Choroid plexus epithelial cell (primary cell): ENCODE measurements around the gene SRRM2.

Experiments used
- DNase-seq: peaks from one replicate; pipeline ENCODE4 v3.0.0-alpha.2; 2010; ENCODE audit warnings: low read depth
- H3K4me3 ChIP-seq: 2 replicates; pipeline ENCODE4 v1.5.1; 2011; ENCODE audit warnings: low read depth, mild to moderate bottlenecking, control low read depth, low read length, moderate library complexity
- TF ChIP-seq, protein P1 (sequence below): conservative IDR thresholded peaks from 2 replicates; pipeline ENCODE4 v1.5.1; 2011; ENCODE audit warnings: low read depth, mild to moderate bottlenecking, control low read depth, inconsistent platforms, low read length, moderate library complexity

The SRRM2 gene

DNA sequence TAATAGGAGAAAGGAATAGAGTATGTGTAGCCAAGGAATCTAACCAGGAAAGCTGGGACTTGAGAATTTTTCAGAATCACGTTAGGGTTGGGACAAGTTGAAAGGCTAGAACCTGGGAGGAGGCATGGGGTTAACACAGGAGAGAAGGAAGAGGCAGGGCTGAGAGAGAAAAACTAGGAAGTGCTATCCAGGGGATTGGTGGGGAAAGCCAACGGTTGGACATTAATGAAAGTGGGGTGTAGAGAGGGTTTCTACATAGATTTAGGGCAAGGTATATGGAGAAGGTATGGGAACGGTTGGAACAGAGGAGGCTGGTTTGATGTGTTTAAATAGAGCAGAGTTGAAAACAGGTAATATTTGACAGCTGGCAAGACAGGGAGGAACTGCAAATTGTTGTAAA is 2.7 kb downstream of the SRRM2 start:
- TF ChIP-seq, protein P1, sequence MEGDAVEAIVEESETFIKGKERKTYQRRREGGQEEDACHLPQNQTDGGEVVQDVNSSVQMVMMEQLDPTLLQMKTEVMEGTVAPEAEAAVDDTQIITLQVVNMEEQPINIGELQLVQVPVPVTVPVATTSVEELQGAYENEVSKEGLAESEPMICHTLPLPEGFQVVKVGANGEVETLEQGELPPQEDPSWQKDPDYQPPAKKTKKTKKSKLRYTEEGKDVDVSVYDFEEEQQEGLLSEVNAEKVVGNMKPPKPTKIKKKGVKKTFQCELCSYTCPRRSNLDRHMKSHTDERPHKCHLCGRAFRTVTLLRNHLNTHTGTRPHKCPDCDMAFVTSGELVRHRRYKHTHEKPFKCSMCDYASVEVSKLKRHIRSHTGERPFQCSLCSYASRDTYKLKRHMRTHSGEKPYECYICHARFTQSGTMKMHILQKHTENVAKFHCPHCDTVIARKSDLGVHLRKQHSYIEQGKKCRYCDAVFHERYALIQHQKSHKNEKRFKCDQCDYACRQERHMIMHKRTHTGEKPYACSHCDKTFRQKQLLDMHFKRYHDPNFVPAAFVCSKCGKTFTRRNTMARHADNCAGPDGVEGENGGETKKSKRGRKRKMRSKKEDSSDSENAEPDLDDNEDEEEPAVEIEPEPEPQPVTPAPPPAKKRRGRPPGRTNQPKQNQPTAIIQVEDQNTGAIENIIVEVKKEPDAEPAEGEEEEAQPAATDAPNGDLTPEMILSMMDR, result no peak
- H3K4me3 ChIP-seq, result peak overlapping the region; percentile 92
- DNase-seq, result no peak

DNA sequence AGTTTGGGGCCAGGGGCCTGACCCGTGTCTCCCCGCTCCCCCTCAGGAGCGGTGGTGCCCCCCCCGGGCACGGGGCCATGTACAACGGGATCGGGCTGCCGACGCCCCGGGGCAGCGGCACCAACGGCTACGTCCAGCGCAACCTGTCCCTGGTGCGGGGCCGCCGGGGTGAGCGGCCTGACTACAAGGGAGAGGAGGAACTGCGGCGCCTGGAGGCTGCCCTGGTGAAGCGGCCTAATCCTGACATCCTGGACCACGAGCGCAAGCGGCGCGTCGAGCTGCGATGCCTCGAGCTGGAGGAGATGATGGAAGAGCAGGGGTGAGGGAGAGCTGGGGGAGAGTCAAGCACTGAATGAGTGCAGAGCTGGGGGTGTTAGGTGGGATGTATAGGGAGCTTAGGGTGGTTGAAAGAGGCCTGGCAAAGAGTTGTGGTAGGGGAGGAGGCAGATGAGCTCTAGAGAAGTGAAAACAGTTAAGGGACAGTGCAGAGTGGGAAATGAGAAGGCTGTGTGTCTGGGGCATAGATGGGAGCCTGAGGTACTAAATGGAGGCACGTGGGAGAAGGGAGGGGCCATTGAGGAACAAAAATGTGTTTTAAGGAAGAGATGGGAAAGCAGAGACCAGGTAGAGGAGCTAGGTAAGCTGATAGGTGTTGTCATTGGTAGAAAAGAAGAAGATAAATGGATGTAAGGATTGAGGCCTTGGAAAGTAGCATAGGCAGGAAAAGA is 4.0 kb downstream of the SRRM2 start:
- no peak overlapping the region for H3K4me3 ChIP-seq
- no peak for DNase-seq
- TF ChIP-seq, protein P1, result no peak

DNA sequence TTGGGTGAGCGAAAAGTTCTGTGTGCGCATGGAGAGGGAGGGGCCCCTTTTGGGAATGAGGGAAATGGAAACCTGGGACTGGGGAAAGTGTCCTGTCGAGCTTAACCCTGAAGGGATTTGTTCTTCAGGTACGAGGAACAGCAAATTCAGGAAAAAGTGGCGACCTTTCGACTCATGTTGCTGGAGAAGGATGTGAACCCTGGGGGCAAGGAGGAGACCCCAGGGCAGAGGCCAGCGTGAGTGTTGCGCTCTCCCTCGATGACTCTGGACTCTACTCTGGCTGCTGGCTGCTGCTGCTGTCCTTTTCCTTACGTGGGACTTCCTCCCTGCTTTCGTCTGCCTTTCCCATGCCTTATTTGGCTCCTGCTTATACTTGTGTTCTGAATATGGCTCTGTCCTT is 4.9 kb downstream of the SRRM2 start:
- no peak overlapping the region for H3K4me3 ChIP-seq
- TF ChIP-seq, protein P1, result no peak
- no peak for DNase-seq

DNA sequence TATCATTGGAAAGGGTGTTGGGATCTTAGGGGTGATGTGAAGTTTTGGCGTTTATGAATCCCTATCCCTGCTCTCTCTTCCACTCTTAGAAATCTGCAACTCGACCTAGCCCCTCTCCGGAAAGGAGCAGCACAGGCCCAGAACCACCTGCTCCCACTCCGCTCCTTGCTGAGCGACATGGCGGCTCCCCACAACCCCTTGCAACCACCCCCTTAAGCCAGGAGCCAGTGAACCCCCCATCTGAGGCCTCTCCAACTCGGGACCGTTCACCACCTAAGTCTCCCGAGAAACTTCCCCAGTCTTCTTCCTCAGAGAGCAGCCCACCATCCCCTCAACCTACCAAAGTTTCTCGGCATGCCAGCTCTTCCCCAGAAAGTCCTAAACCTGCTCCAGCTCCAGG is 9.0 kb downstream of the SRRM2 start:
- no peak overlapping the region for H3K4me3 ChIP-seq
- DNase-seq, result no peak
- TF ChIP-seq, protein P1, result no peak

DNA sequence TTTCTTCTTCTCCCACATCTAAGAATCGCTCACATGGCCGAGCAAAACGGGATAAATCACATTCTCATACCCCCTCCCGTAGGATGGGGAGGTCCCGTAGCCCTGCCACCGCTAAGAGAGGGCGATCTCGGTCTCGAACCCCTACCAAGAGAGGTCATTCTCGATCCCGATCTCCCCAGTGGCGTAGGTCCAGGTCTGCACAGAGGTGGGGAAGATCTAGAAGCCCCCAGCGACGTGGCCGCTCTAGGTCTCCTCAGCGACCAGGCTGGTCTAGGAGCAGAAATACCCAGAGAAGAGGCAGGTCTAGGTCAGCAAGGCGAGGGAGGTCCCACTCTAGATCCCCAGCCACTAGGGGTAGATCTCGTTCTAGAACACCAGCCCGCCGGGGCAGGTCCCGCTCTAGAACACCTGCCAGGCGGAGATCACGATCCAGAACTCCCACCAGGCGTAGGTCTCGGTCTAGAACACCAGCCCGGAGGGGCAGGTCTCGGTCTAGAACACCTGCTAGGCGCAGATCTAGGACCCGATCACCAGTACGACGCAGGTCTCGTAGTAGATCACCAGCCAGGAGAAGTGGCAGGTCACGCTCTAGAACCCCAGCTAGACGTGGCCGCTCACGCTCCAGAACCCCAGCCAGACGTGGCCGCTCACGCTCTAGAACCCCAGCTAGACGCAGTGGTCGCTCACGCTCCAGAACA is 9.6 kb downstream of the SRRM2 start:
- no peak for DNase-seq
- no peak overlapping the region for H3K4me3 ChIP-seq
- TF ChIP-seq, protein P1, result no peak

DNA sequence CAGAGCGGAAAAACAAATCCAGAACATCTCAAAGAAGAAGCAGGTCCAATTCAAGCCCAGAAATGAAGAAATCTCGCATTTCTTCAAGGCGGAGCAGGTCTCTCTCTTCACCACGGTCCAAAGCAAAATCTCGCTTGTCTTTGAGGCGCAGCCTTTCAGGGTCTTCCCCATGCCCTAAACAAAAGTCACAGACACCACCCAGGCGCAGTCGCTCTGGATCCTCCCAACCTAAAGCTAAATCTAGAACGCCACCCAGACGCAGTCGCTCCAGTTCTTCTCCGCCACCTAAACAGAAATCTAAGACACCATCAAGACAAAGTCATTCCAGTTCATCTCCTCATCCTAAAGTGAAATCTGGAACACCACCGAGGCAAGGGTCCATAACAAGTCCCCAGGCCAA is 10.3 kb downstream of the SRRM2 start:
- TF ChIP-seq, protein P1, result no peak
- no peak overlapping the region for H3K4me3 ChIP-seq
- no peak for DNase-seq

DNA sequence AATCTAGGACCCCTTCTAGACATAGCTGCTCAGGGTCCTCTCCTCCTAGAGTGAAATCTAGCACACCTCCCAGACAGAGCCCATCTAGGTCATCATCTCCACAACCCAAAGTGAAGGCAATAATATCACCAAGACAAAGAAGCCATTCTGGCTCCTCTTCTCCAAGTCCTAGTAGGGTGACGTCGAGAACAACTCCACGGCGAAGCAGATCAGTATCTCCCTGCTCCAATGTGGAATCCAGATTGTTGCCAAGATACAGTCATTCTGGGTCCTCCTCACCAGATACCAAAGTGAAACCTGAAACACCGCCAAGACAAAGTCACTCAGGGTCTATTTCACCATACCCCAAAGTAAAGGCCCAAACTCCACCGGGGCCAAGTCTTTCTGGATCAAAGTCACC is 10.7 kb downstream of the SRRM2 start:
- no peak overlapping the region for H3K4me3 ChIP-seq
- no peak for DNase-seq
- TF ChIP-seq, protein P1, result no peak
